HG03558 (cell line): ENCODE measurements around the gene TEX38.
"Not testable (repeated sequence)": the region's sequence is repeated elsewhere in the genome, so short reads cannot be mapped to it uniquely, and the experiment has no call there.

Experiments used
- ATAC-seq: cut with Tn5 transposase; IDR thresholded peaks from one replicate; pipeline ENCODE4 v1.9.1; 2021; ENCODE audit warnings: moderate number of reproducible peaks; ENCODE audit not compliant: unreplicated experiment; ENCODE audit errors: extremely low read depth

Gene TEX38

GRCh38 chr1:46684670-46685069, 13.0 kb downstream of the TEX38 start:
- ATAC-seq = no peak

- no peak for ATAC-seq
Observed at GRCh38 chr1:46686255-46686654, 14.6 kb downstream of the TEX38 start.

GRCh38 chr1:46687093-46687659, 15.5 kb downstream of the TEX38 start:
- ATAC-seq = no peak

- ATAC-seq = no peak
Observed at GRCh38 chr1:46687921-46688509, 16.4 kb downstream of the TEX38 start.

- no peak for ATAC-seq
Observed at GRCh38 chr1:46689356-46689755, 17.7 kb downstream of the TEX38 start.

GRCh38 chr1:46689897-46690296, 18.2 kb downstream of the TEX38 start:
- ATAC-seq = no peak

GRCh38 chr1:46690931-46691421, 19.3 kb downstream of the TEX38 start:
- ATAC-seq = no peak

GRCh38 chr1:46691997-46692790, 20.5 kb downstream of the TEX38 start:
- ATAC-seq = no peak

GRCh38 chr1:46692811-46693770, 21.4 kb downstream of the TEX38 start:
- no peak for ATAC-seq

- ATAC-seq = not testable (repeated sequence)
Observed at GRCh38 chr1:46694676-46695075, 23.0 kb downstream of the TEX38 start.

- no peak for ATAC-seq
Observed at GRCh38 chr1:46697053-46697452, 25.4 kb downstream of the TEX38 start.

GRCh38 chr1:46699666-46700065, 28.0 kb downstream of the TEX38 start:
- ATAC-seq = no peak

GRCh38 chr1:46703927-46704641, 32.4 kb downstream of the TEX38 start:
- ATAC-seq = no peak

GRCh38 chr1:46705408-46705807, 33.8 kb downstream of the TEX38 start:
- ATAC-seq = no peak

GRCh38 chr1:46708121-46708520, 36.5 kb downstream of the TEX38 start:
- no peak for ATAC-seq

- ATAC-seq = no peak
Observed at GRCh38 chr1:46714976-46715375, 43.3 kb downstream of the TEX38 start.

- ATAC-seq = no peak
Observed at GRCh38 chr1:46717654-46718053, 46.0 kb downstream of the TEX38 start.

- ATAC-seq = no peak
Observed at GRCh38 chr1:46718340-46718726, 46.7 kb downstream of the TEX38 start.

- peak; percentile 92 for ATAC-seq
Observed at GRCh38 chr1:46718727-46719622, 47.3 kb downstream of the TEX38 start, which contains the start of gene EFCAB14. EFCAB14 (minus strand) TSS chr1:46719114; CDS start chr1:46718087, 1,027 bp downstream.
